Measurements from ENCODE around the gene PNKD.

DNA sequence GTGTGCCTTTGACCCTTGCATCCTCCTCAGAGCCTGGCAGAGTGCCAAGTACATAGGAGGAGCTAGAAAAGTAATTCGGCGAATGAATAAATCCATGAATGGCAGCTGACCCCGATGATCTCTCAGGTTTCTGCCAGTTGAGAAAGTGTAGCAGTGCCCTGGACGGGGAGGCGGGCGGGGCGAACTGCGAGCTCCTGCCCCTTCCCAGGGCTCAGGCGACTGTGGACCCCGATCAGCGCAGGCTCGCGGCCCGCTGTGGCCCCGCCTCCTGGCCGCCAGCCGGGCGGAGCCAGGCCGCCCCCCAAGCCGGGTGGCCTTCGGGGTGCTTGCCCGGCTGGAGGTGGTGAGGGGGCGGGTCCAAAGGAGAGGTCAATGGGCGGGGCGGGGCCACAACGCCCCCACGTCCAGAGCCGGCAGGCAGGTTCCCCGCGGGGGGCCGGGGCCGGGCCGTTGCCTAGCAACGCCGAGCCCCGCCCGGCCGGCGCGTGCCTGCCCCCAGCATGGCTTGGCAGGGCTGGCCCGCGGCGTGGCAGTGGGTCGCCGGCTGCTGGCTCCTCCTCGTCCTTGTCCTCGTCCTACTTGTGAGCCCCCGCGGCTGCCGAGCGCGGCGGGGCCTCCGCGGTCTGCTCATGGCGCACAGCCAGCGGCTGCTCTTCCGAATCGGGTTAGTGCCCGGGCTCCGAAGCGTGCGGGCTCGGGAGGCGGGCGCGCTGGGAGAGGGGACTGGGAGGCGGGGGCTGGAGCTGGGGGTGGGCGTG is 52.6 kb downstream of the PNKD start:
- no peak for TF ChIP-seq POLR2A (IDR thresholded peaks at IDR 0.05; ENCODE audit: low read depth, low read length)
- TF ChIP-seq POLR2AphosphoS5 (IDR thresholded peaks at IDR 0.05; ENCODE audit: low read depth, low read length) = no peak

Data from GM12891 (cell line).